Epithelial cell of proximal tubule (primary cell): Measurements from ENCODE around the gene SSTR4. TPM values are rescaled to one million over a fixed set of nuclear protein-coding genes. Genes with fewer than 3 reads are reported as not detected.

Experiments used
- DNase-seq: peaks from one replicate; pipeline ENCODE4 v3.0.0-alpha.2; 2011; ENCODE audit warnings: low read depth
- H3K4me3 ChIP-seq: 2 replicates; pipeline ENCODE4 v1.5.1; 2011; ENCODE audit warnings: low read depth, mild to moderate bottlenecking, low read length
- total RNA-seq: library from RNA; depleted of rRNA; stranded (reverse); fragments of >200 nt; gene quantifications from 2 replicates; pipeline ENCODE4 v1.2.3, GENCODE V29; 2015
- TF ChIP-seq, protein P1 (sequence below): conservative IDR thresholded peaks from 2 replicates; pipeline ENCODE4 v1.5.1; 2012; ENCODE audit warnings: low read depth, mild to moderate bottlenecking, low read length

SSTR4 gene
- total RNA-seq, 1 donor from 2014 or later = not detected

DNA sequence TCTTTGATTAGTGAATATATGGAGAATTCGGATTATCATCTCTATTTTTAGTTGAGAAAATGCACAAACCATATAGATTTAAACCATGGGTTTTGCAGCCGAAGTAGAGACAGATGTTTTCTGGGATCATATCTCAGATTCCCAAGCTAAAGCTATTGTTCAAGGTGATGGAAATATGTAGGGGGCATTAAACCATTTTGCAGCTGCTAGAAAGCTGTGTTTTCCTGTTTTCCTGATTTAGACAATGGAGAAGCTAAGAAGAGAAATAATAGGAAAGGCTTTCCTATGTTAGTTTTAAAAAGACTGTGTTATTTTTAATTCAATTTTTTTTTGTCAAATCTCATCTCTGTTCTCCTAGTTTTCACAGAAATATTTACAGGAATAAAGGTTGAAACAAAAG is 44.8 kb downstream of the SSTR4 start:
- H3K4me3 ChIP-seq = no peak overlapping the region
- TF ChIP-seq, protein P1, sequence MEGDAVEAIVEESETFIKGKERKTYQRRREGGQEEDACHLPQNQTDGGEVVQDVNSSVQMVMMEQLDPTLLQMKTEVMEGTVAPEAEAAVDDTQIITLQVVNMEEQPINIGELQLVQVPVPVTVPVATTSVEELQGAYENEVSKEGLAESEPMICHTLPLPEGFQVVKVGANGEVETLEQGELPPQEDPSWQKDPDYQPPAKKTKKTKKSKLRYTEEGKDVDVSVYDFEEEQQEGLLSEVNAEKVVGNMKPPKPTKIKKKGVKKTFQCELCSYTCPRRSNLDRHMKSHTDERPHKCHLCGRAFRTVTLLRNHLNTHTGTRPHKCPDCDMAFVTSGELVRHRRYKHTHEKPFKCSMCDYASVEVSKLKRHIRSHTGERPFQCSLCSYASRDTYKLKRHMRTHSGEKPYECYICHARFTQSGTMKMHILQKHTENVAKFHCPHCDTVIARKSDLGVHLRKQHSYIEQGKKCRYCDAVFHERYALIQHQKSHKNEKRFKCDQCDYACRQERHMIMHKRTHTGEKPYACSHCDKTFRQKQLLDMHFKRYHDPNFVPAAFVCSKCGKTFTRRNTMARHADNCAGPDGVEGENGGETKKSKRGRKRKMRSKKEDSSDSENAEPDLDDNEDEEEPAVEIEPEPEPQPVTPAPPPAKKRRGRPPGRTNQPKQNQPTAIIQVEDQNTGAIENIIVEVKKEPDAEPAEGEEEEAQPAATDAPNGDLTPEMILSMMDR = no peak
- DNase-seq = no peak

DNA sequence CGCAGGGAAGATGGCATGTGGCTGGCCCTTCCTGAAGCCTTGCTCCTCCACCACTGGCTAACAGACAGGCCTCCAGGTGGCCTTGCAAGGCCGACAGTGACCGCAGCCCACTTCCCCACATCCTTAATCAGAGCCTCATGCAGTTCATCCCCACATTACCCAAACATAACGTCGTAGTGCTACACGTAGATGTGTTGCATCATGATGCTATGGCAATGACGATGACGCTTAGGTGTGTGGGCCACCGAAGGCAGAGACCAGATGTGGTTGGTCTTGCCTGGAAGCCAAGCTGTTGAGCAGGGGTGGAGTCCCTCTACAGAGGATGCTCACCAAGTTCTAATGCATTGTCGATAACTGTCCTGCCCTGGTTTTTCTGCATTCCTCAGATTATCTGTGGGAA is 45.4 kb downstream of the SSTR4 start:
- no peak for DNase-seq
- no peak overlapping the region for H3K4me3 ChIP-seq
- TF ChIP-seq, protein P1 = no peak

- H3K4me3 ChIP-seq = no peak overlapping the region
- TF ChIP-seq, protein P1 = no peak
- DNase-seq = no peak
Measured at GRCh38 chr20:23081263-23081819, 46.2 kb downstream of the SSTR4 start.

GRCh38 chr20:23082846-23083552 is 47.9 kb downstream of the SSTR4 start:
- DNase-seq = no peak
- TF ChIP-seq, protein P1 = no peak
- no peak overlapping the region for H3K4me3 ChIP-seq

GRCh38 chr20:23083553-23084220 is 48.6 kb downstream of the SSTR4 start:
- TF ChIP-seq, protein P1 = no peak
- no peak for DNase-seq
- H3K4me3 ChIP-seq = no peak overlapping the region

DNA sequence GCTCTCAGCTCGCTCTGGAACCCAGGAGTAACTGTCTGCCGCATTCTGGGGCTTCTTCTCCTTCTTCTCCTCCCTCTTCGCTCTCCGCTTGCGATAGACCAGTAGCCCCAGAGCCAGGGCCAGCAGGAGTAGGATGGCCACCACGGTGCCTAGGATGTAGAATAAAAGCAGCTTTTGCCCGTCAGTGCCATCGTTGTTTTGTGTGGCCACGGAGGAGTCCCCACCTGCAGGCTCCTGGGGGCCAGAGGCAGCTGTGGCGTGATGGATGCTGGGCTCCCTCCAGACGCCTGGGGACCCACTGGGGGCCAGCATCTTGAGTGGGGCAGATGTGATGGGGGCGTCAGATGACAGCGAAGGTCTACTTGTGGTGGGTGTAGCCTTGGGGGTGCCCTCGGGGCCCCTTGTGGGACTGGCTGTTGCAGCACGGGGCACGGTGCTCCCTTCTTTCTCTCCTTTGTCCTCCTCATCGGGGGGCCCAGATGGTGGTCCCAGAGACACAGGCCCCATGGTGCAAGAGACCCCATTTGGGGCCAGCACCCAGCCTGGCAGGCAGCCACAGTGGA is 49.3 kb downstream of the SSTR4 start:
- no peak overlapping the region for H3K4me3 ChIP-seq
- no peak for DNase-seq
- TF ChIP-seq, protein P1 = no peak
